AG08396 (cell line): ENCODE data around the gene RYR1.
"Not testable (repeated sequence)": the region's sequence is repeated elsewhere in the genome, so short reads cannot be mapped to it uniquely, and the experiment has no call there.

Experiments
- DNase-seq: peaks from one replicate; pipeline ENCODE4 v3.0.0; 2012; ENCODE audit warnings: low spot score, mixed read lengths

RYR1 gene

GRCh38 chr19:38427035-38427677 lies 6.3 kb upstream of the RYR1 start:
- not testable (repeated sequence) for DNase-seq

- DNase-seq = no peak
Measured at GRCh38 chr19:38429055-38429810, 4.3 kb upstream of the RYR1 start.

GRCh38 chr19:38429811-38430156 lies 3.7 kb upstream of the RYR1 start:
- no peak for DNase-seq

GRCh38 chr19:38430931-38431330 lies 2.6 kb upstream of the RYR1 start:
- DNase-seq = no peak

GRCh38 chr19:38434549-38435051 lies 1.1 kb downstream of the RYR1 start:
- no peak for DNase-seq

GRCh38 chr19:38437295-38437694 lies 3.8 kb downstream of the RYR1 start:
- no peak for DNase-seq

- no peak for DNase-seq
Measured at GRCh38 chr19:38437917-38438316, 4.4 kb downstream of the RYR1 start.

GRCh38 chr19:38440592-38440991 lies 7.1 kb downstream of the RYR1 start:
- no peak for DNase-seq

GRCh38 chr19:38441657-38442348 lies 8.3 kb downstream of the RYR1 start:
- DNase-seq = no peak

GRCh38 chr19:38442736-38443135 lies 9.2 kb downstream of the RYR1 start:
- DNase-seq = no peak

GRCh38 chr19:38443458-38443999 lies 10.0 kb downstream of the RYR1 start:
- no peak for DNase-seq

- DNase-seq = no peak
Measured at GRCh38 chr19:38444026-38444425, 10.5 kb downstream of the RYR1 start.

GRCh38 chr19:38445362-38445761 lies 11.9 kb downstream of the RYR1 start:
- no peak for DNase-seq

GRCh38 chr19:38448225-38448624 lies 14.7 kb downstream of the RYR1 start:
- DNase-seq = no peak

GRCh38 chr19:38449518-38449917 lies 16.0 kb downstream of the RYR1 start:
- DNase-seq = no peak

- DNase-seq = no peak
Measured at GRCh38 chr19:38451036-38451435, 17.5 kb downstream of the RYR1 start.

GRCh38 chr19:38451629-38452028 lies 18.1 kb downstream of the RYR1 start:
- DNase-seq = no peak

- DNase-seq = peak; percentile 43
Measured at GRCh38 chr19:38452430-38453366, 19.2 kb downstream of the RYR1 start.

- DNase-seq = no peak
Measured at GRCh38 chr19:38453596-38453995, 20.1 kb downstream of the RYR1 start.

GRCh38 chr19:38455031-38455430 lies 21.5 kb downstream of the RYR1 start:
- peak; percentile 58 for DNase-seq

GRCh38 chr19:38457202-38457601 lies 23.7 kb downstream of the RYR1 start:
- no peak for DNase-seq
